Gastrocnemius medialis (tissue), 4 donors: ENCODE measurements around the gene AMPH.

Source experiments
- CTCF ChIP-seq, 5 experiments: fragments of 450-650 bp in 3 of 5; fragments of 200-600 bp in 2 of 5; sonication (generic) in 2 of 5; IDR thresholded peaks in 4 of 5; conservative IDR thresholded peaks in 1 of 5; 1 replicate in 4 of 5; 2 replicates in 1 of 5; pipeline ENCODE4 v1.5.1; 2016 to 2019; ENCODE audit warnings: antibody characterized with exemption in 5 of 5, mild to moderate bottlenecking in 3 of 5, moderate library complexity in 3 of 5
- POLR2A ChIP-seq, 2 donors: fragments of 450-650 bp; IDR thresholded peaks; one replicate each; pipeline ENCODE4 v1.6.1; 2017; ENCODE audit warnings: antibody characterized with exemption in 2 of 2, mild to moderate bottlenecking in 2 of 2, moderate library complexity in 2 of 2

GRCh38 chr7:38669965-38670520, 38.9 kb upstream of the AMPH start:
- TF ChIP-seq CTCF (IDR thresholded peaks at IDR 0.05 in 4 of 5, conservative IDR thresholded peaks at IDR 0.05 in 1 of 5) = no peak
- no peak for TF ChIP-seq POLR2A (IDR thresholded peaks at IDR 0.05)
